HEK293 (cell line): ENCODE measurements around the gene POLD4.

Source experiments
- CTCF ChIA-PET: fragments of 350-600 bp; formaldehyde crosslinking; extraction: SDS; loops from one replicate; lab custom pipeline; 2021; ENCODE audit warnings: antibody characterized with exemption; lab: Yijun Ruan, JAX
- POLR2A ChIA-PET: fragments of 300-600 bp; formaldehyde crosslinking; extraction: SDS; loops from one replicate; lab custom pipeline; 2020; ENCODE audit warnings: antibody characterized with exemption, inconsistent platforms; lab: Yijun Ruan, JAX
- H3K27ac ChIP-seq: fragments of 200-500 bp; sonication (Bioruptor generic); 2 replicates; pipeline ENCODE4 v1.5.1; 2014; ENCODE audit warnings: low read depth, low read length, control low read depth, inconsistent platforms; ENCODE audit errors: extremely low read depth
- H3K36me3 ChIP-seq, 2 experiments: fragments of 200-500 bp in 1 of 2; sonication (Bioruptor generic) in 1 of 2; 1 replicate in 1 of 2; 2 replicates in 1 of 2; pipeline ENCODE4 v1.5.1; 2014 to 2017; ENCODE audit warnings: inconsistent platforms in 2 of 2, low read length in 2 of 2; ENCODE audit not compliant: control insufficient read depth in 2 of 2, insufficient read depth in 1 of 2
- H3K4me1 ChIP-seq: fragments of 200-500 bp; sonication (Bioruptor generic); 2 replicates; pipeline ENCODE4 v1.5.1; 2014; ENCODE audit warnings: mild to moderate bottlenecking, low read length, inconsistent platforms; ENCODE audit not compliant: control insufficient read depth, insufficient read depth
- H3K4me3 ChIP-seq: 2 replicates; pipeline ENCODE4 v1.5.1; 2011; ENCODE audit warnings: low read depth, mild to moderate bottlenecking, control low read depth, low read length, moderate library complexity
- H3K9me3 ChIP-seq: fragments of 200-500 bp; sonication (Bioruptor generic); 2 replicates; pipeline ENCODE4 v1.5.1; 2014; ENCODE audit warnings: low read depth, low read length, inconsistent platforms; ENCODE audit not compliant: control insufficient read depth, insufficient read depth
- BCL11A ChIP-seq: fragments of 450-650 bp; formaldehyde crosslinking; IDR thresholded peaks from 2 replicates; pipeline ENCODE4 v1.5.1; 2016; ENCODE audit warnings: low read depth, missing biosample characterization, missing genetic modification characterization
- GLIS2 ChIP-seq: fragments of 450-650 bp; formaldehyde crosslinking; IDR thresholded peaks from 2 replicates; pipeline ENCODE4 v1.5.1; 2016; ENCODE audit warnings: missing biosample characterization, missing genetic modification characterization
- HOXA7 ChIP-seq: sonication (generic); formaldehyde crosslinking; IDR thresholded peaks from 2 replicates; pipeline ENCODE4 v1.8.1; 2022; ENCODE audit warnings: missing genetic modification reagents, borderline replicate concordance
- KLF16 ChIP-seq: fragments of 450-650 bp; formaldehyde crosslinking; IDR thresholded peaks from 2 replicates; pipeline ENCODE4 v1.5.1; 2017; ENCODE audit warnings: missing biosample characterization, missing genetic modification characterization
- KLF9 ChIP-seq: fragments of 450-650 bp; formaldehyde crosslinking; IDR thresholded peaks from 2 replicates; pipeline ENCODE4 v1.5.1; 2016; ENCODE audit warnings: missing biosample characterization, missing genetic modification characterization, low read depth
- MZF1 ChIP-seq: fragments of 450-650 bp; formaldehyde crosslinking; IDR thresholded peaks from 2 replicates; pipeline ENCODE4 v1.5.1; 2017; ENCODE audit warnings: missing biosample characterization, missing genetic modification characterization, borderline replicate concordance
- REPIN1 ChIP-seq: fragments of 450-650 bp; formaldehyde crosslinking; IDR thresholded peaks from 2 replicates; pipeline ENCODE4 v1.5.1; 2017; ENCODE audit warnings: missing biosample characterization, missing genetic modification characterization, low read depth
- SCRT1 ChIP-seq: fragments of 450-650 bp; formaldehyde crosslinking; IDR thresholded peaks from 2 replicates; pipeline ENCODE4 v1.5.1; 2016; ENCODE audit warnings: missing biosample characterization, missing genetic modification characterization, borderline replicate concordance
- SCRT2 ChIP-seq: fragments of 450-650 bp; formaldehyde crosslinking; IDR thresholded peaks from 2 replicates; pipeline ENCODE4 v1.5.1; 2016; ENCODE audit warnings: missing biosample characterization, missing genetic modification characterization
- ZBTB17 ChIP-seq: fragments of 450-650 bp; formaldehyde crosslinking; IDR thresholded peaks from 2 replicates; pipeline ENCODE4 v1.5.1; 2016; ENCODE audit warnings: missing biosample characterization, missing genetic modification characterization
- ZEB2 ChIP-seq: fragments of 450-650 bp; formaldehyde crosslinking; IDR thresholded peaks from 2 replicates; pipeline ENCODE4 v1.5.1; 2016; ENCODE audit warnings: missing biosample characterization, missing genetic modification characterization
- ZNF10 ChIP-seq: fragments of 450-650 bp; formaldehyde crosslinking; IDR thresholded peaks from 2 replicates; pipeline ENCODE4 v1.5.1; 2017; ENCODE audit warnings: missing biosample characterization, missing genetic modification characterization
- ZNF202 ChIP-seq: fragments of 450-650 bp; formaldehyde crosslinking; IDR thresholded peaks from 2 replicates; pipeline ENCODE4 v1.5.1; 2016; ENCODE audit warnings: missing biosample characterization, missing genetic modification characterization, borderline replicate concordance
- ZNF341 ChIP-seq: fragments of 450-650 bp; formaldehyde crosslinking; IDR thresholded peaks from 2 replicates; pipeline ENCODE4; 2016; ENCODE audit warnings: low read depth, missing biosample characterization, missing genetic modification characterization
- ZNF416 ChIP-seq: fragments of 450-650 bp; formaldehyde crosslinking; IDR thresholded peaks from 2 replicates; pipeline ENCODE4 v1.5.1; 2016; ENCODE audit warnings: missing biosample characterization, missing genetic modification characterization
- ZNF488 ChIP-seq: fragments of 450-650 bp; formaldehyde crosslinking; IDR thresholded peaks from 2 replicates; pipeline ENCODE4 v1.5.1; 2016; ENCODE audit warnings: missing biosample characterization, missing genetic modification characterization
- ZNF521 ChIP-seq: fragments of 450-650 bp; formaldehyde crosslinking; IDR thresholded peaks from 2 replicates; pipeline ENCODE4 v1.5.1; 2017; ENCODE audit warnings: missing biosample characterization, mild to moderate bottlenecking, missing genetic modification characterization
- ZNF621 ChIP-seq: fragments of 450-650 bp; formaldehyde crosslinking; IDR thresholded peaks from 2 replicates; pipeline ENCODE4 v1.5.1; 2017; ENCODE audit warnings: missing biosample characterization, missing genetic modification characterization
- ZNF660 ChIP-seq: fragments of 450-650 bp; IDR thresholded peaks from 2 replicates; pipeline ENCODE4 v1.5.1; 2018; ENCODE audit warnings: missing biosample characterization, mild to moderate bottlenecking, missing genetic modification characterization
- ZNF768 ChIP-seq: fragments of 450-650 bp; formaldehyde crosslinking; IDR thresholded peaks from 2 replicates; pipeline ENCODE4 v1.5.1; 2018; ENCODE audit warnings: missing biosample characterization, mild to moderate bottlenecking, missing genetic modification characterization
- ZSCAN23 ChIP-seq: fragments of 450-650 bp; formaldehyde crosslinking; IDR thresholded peaks from 2 replicates; pipeline ENCODE4 v1.5.1; 2016; ENCODE audit warnings: missing biosample characterization, missing genetic modification characterization
- ZSCAN30 ChIP-seq: fragments of 450-650 bp; IDR thresholded peaks from 2 replicates; pipeline ENCODE4 v1.5.1; 2018; ENCODE audit warnings: missing biosample characterization, mild to moderate bottlenecking, missing genetic modification characterization, moderate library complexity
- TF ChIP-seq, protein P1 (sequence below): fragments of 450-650 bp; formaldehyde crosslinking; IDR thresholded peaks from 2 replicates; pipeline ENCODE4 v1.5.1; 2017; ENCODE audit warnings: missing biosample characterization, missing genetic modification characterization
- TF ChIP-seq, protein P2 (sequence below): fragments of 450-650 bp; formaldehyde crosslinking; IDR thresholded peaks from 2 replicates; pipeline ENCODE4 v1.5.1; 2016; ENCODE audit warnings: missing biosample characterization, missing genetic modification characterization
- TF ChIP-seq, protein P3 (sequence below): fragments of 450-650 bp; formaldehyde crosslinking; optimal IDR thresholded peaks from 2 replicates; pipeline ENCODE3; 2016; ENCODE audit warnings: missing biosample characterization, mild to moderate bottlenecking, missing genetic modification characterization

Gene POLD4

GRCh38 chr11:67364783-67365722, 11.7 kb upstream of the POLD4 start:
- CTCF ChIA-PET: interaction anchor here (0.7 to 30.4 kb wide), 3 partner anchors 10 to 16 kb away, joined by 3 to 898 read pairs (median 15); partner anchors contain the start of genes CLCF1 and RAD9A
- H3K27ac ChIP-seq: no peak overlapping the region
- TF ChIP-seq ZNF202 (tag by site-specific recombination) (no peak), ZNF660 (tag by site-specific recombination) (no peak), ZNF768 (no peak), SCRT1 (tag by site-specific recombination) (peak; percentile 79; the same call in 1 of the 2 replicates), REPIN1 (tag by site-specific recombination) (no peak), KLF9 (tag by site-specific recombination) (no peak), SCRT2 (tag by site-specific recombination) (peak; percentile 90), ZBTB17 (no peak)
- TF ChIP-seq, protein P1, sequence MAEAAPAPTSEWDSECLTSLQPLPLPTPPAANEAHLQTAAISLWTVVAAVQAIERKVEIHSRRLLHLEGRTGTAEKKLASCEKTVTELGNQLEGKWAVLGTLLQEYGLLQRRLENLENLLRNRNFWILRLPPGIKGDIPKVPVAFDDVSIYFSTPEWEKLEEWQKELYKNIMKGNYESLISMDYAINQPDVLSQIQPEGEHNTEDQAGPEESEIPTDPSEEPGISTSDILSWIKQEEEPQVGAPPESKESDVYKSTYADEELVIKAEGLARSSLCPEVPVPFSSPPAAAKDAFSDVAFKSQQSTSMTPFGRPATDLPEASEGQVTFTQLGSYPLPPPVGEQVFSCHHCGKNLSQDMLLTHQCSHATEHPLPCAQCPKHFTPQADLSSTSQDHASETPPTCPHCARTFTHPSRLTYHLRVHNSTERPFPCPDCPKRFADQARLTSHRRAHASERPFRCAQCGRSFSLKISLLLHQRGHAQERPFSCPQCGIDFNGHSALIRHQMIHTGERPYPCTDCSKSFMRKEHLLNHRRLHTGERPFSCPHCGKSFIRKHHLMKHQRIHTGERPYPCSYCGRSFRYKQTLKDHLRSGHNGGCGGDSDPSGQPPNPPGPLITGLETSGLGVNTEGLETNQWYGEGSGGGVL (tag by site-specific recombination): no peak
- H3K9me3 ChIP-seq: no peaks in the 10 kb centered on the region
- no peak overlapping the region for H3K4me3 ChIP-seq
- no peaks in the 10 kb centered on the region for H3K4me1 ChIP-seq
- no peaks in the 10 kb centered on the region for H3K36me3 ChIP-seq
- POLR2A ChIA-PET: interaction anchor here (1.5 to 2.0 kb wide), 2 partner anchors 11 to 17 kb away, joined by 3 to 4 read pairs; no protein-coding TSS in a partner anchor

DNA sequence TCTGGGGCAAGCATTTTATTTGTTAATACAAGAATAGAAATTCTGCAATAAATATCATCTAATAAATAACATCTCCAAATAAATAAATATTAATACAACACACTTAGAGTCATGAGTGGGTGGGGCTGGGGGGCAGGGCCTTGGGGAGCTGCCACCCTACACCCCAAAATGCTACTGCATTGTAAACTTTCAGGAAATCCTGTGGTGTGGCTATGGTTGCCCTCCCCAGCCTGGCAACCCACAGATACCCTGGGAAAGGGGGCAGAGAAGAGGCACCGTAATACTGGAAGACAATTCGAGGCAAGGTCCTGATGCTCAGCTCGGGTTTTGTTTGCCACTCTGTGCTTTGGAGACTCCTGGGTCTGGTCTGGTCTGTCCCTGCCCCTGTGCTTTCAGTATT, 10.8 kb upstream of the POLD4 start:
- no peak overlapping the region for H3K4me3 ChIP-seq
- no peaks in the 10 kb centered on the region for H3K4me1 ChIP-seq
- no peak overlapping the region for H3K27ac ChIP-seq
- CTCF ChIA-PET: interaction anchor here (0.6 to 30.4 kb wide), 4 partner anchors 10 to 94 kb away, joined by 3 to 898 read pairs (median 15); partner anchors contain the start of genes CLCF1, POLD4 and RAD9A
- no peak for TF ChIP-seq ZNF521 (tag by site-specific recombination)
- TF ChIP-seq ZNF621 (tag by site-specific recombination): no peak
- TF ChIP-seq, protein P2, sequence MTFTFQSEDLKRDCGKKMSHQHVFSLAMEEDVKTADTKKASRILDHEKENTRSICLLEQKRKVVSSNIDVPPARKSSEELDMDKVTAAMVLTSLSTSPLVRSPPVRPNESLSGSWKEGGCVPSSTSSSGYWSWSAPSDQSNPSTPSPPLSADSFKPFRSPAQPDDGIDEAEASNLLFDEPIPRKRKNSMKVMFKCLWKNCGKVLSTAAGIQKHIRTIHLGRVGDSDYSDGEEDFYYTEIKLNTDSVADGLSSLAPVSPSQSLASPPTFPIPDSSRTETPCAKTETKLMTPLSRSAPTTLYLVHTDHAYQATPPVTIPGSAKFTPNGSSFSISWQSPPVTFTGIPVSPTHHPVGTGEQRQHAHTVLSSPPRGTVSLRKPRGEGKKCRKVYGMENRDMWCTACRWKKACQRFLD: no peak
- TF ChIP-seq HOXA7: no peak
- no peaks in the 10 kb centered on the region for H3K36me3 ChIP-seq
- POLR2A ChIA-PET: interaction anchor here (1.5 kb wide), 1 partner anchor 18 kb away, joined by 3 read pairs; no protein-coding TSS in a partner anchor
- H3K9me3 ChIP-seq: no peaks in the 10 kb centered on the region

DNA sequence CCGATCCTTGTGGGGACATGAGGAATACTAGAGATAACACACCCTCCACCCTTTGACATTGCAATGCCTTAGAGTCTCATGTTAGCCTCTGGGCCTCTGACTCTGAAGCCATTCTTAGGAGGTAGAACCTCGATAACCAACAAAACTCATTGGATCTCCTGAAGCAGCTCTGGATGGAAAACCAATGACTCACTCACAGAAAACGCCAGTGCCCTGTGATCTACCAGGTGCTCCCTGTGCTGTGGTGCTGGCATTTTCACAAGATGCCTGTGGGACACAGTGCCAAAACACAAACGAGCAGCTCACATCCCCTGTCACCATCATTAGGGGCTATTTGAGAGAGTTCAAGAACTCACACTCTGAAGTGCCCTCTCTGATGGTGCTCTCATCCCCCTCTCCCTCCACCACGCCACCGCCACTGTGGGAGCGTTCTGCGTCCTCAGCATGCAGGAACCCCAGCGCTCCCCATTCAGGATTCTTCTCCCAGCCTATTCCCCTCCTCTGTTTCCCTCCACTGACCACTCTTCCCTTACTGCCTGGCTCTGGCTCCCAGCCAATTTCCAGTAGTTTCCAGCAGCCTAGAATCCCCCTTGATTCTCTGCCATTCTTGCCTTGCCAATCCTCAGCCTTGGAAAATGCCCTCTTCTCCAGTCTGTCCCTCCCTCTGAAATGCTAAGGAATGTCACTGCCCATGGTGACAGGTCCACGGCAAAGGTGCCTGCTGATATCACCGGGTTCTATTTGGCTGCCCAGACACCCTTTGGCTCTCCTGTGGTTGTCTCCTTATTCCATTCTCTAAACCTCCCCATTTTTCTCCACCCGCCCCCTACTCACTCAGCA, 4.7 kb upstream of the POLD4 start:
- H3K9me3 ChIP-seq: no peaks in the 10 kb centered on the region
- H3K36me3 ChIP-seq: no peaks in the 10 kb centered on the region
- CTCF ChIA-PET: interaction anchor here (0.7 to 30.4 kb wide), 7 partner anchors 9 to 417 kb away, joined by 3 to 898 read pairs (median 16); partner anchors contain the start of genes CLCF1 and RAD9A
- no peaks in the 10 kb centered on the region for H3K4me1 ChIP-seq
- POLR2A ChIA-PET: interaction anchor here (0.8 to 2.3 kb wide), 2 partner anchors 17 to 34 kb away, joined by 7 to 8 read pairs; partner anchors contain the start of gene RAD9A
- H3K4me3 ChIP-seq: no peak overlapping the region
- no peak overlapping the region for H3K27ac ChIP-seq
- no peak for TF ChIP-seq ZNF488 (tag by site-specific recombination)
- TF ChIP-seq ZSCAN23 (tag by site-specific recombination): no peak
- no peak for TF ChIP-seq GLIS2 (tag by site-specific recombination)
- TF ChIP-seq, protein P3, sequence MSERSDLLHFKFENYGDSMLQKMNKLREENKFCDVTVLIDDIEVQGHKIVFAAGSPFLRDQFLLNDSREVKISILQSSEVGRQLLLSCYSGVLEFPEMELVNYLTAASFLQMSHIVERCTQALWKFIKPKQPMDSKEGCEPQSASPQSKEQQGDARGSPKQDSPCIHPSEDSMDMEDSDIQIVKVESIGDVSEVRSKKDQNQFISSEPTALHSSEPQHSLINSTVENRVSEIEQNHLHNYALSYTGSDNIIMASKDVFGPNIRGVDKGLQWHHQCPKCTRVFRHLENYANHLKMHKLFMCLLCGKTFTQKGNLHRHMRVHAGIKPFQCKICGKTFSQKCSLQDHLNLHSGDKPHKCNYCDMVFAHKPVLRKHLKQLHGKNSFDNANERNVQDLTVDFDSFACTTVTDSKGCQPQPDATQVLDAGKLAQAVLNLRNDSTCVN (tag by site-specific recombination): no peak
- no peak for TF ChIP-seq BCL11A (tag by site-specific recombination)
- TF ChIP-seq KLF16: no peak
- TF ChIP-seq ZNF416 (tag by site-specific recombination): no peak
- no peak for TF ChIP-seq ZNF10 (tag by site-specific recombination)
- TF ChIP-seq MZF1 (tag by site-specific recombination): no peak
- TF ChIP-seq ZEB2 (tag by site-specific recombination): no peak
- no peak for TF ChIP-seq ZNF341 (tag by site-specific recombination)
- no peak for TF ChIP-seq ZSCAN30 (tag by site-specific recombination)
